Stimulated activated CD8-positive, alpha-beta memory T cell treated with anti-CD3 and anti-CD28 coated beads, Interleukin-15, amount 100 ng/mL, for 1 hour (primary cell): ENCODE data around the gene ZNF287.
"Not testable (repeated sequence)": the region's sequence is repeated elsewhere in the genome, so short reads cannot be mapped to it uniquely, and the experiment has no call there.

Source experiments
- DNase-seq: peaks from one replicate; pipeline ENCODE4 v3.0.0-alpha.2; 2020; ENCODE audit warnings: low read depth

The ZNF287 gene

GRCh38 chr17:16568541-16569357 is at the start of gene ZNF287:
TSS of gene ZNF287 (minus strand) at chr17:16569204. CDS start at chr17:16567731, 1,473 bp downstream.
- DNase-seq = peak; percentile 83

- DNase-seq = no peak
These were observed 48.6 kb upstream of the ZNF287 start for GRCh38 chr17:16617481-16618060.

- DNase-seq = no peak
These were observed 30.5 kb upstream of the ZNF287 start for GRCh38 chr17:16599537-16599936.

GRCh38 chr17:16593356-16594102 is 24.5 kb upstream of the ZNF287 start:
- no peak for DNase-seq

- peak; percentile 85 for DNase-seq
These were observed 20.3 kb upstream of the ZNF287 start for GRCh38 chr17:16589097-16589969.

GRCh38 chr17:16585796-16586195 is 16.8 kb upstream of the ZNF287 start:
- no peak for DNase-seq

- DNase-seq = peak; percentile 88
These were observed 15.4 kb upstream of the ZNF287 start for GRCh38 chr17:16584273-16584995.

- no peak for DNase-seq
These were observed 14.8 kb upstream of the ZNF287 start for GRCh38 chr17:16583781-16584180.

- no peak for DNase-seq
These were observed 4.5 kb upstream of the ZNF287 start for GRCh38 chr17:16573466-16573865.

- no peak for DNase-seq
These were observed 331 bp upstream of the ZNF287 start for GRCh38 chr17:16569358-16569712.

GRCh38 chr17:16552637-16553045 is 16.4 kb downstream of the ZNF287 start:
- DNase-seq = no peak

GRCh38 chr17:16551878-16552636 is 16.9 kb downstream of the ZNF287 start:
- no peak for DNase-seq

GRCh38 chr17:16537130-16537458 is 31.9 kb downstream of the ZNF287 start:
- DNase-seq = no peak

- DNase-seq = no peak
These were observed 34.8 kb downstream of the ZNF287 start for GRCh38 chr17:16534236-16534635.

- no peak for DNase-seq
These were observed 39.1 kb downstream of the ZNF287 start for GRCh38 chr17:16529906-16530305.

- no peak for DNase-seq
These were observed 41.7 kb downstream of the ZNF287 start for GRCh38 chr17:16527298-16527697.

- not testable (repeated sequence) for DNase-seq
These were observed 43.4 kb downstream of the ZNF287 start for GRCh38 chr17:16525556-16525955.

GRCh38 chr17:16521070-16521727 is 47.8 kb downstream of the ZNF287 start:
- peak; percentile 34 for DNase-seq

GRCh38 chr17:16519021-16519420 is 50.0 kb downstream of the ZNF287 start:
- DNase-seq = no peak

- no peak for DNase-seq
These were observed 51.5 kb downstream of the ZNF287 start for GRCh38 chr17:16517477-16517876.
